H9 (cell line): ENCODE measurements around the gene PRKAG2. TPM values are rescaled to one million over a fixed set of nuclear protein-coding genes. Genes with fewer than 3 reads are reported as not detected.

Source experiments
- DNase-seq: peaks from one replicate; pipeline ENCODE4 v3.0.0-alpha.2; 2017
- H2AFZ ChIP-seq: one replicate; pipeline ENCODE4 v1.6.1; 2013; ENCODE audit warnings: mild to moderate bottlenecking, low read length, control low read depth, moderate library complexity
- H2AK5ac ChIP-seq: 2 replicates; pipeline ENCODE4 v1.6.1; 2013; ENCODE audit warnings: low read length, control low read depth, mixed read lengths; ENCODE audit not compliant: insufficient read length
- H2BK120ac ChIP-seq: one replicate; pipeline ENCODE4 v1.6.1; 2013; ENCODE audit warnings: low read depth, mild to moderate bottlenecking, low read length, control low read depth, inconsistent platforms; ENCODE audit not compliant: poor library complexity, severe bottlenecking
- H2BK12ac ChIP-seq: 2 replicates; pipeline ENCODE4 v1.6.1; 2013; ENCODE audit warnings: low read length, control low read depth, mixed read lengths, low read depth; ENCODE audit not compliant: insufficient read length
- H2BK15ac ChIP-seq: 2 replicates; pipeline ENCODE4 v1.6.1; 2013; ENCODE audit warnings: low read depth, low read length, control low read depth
- H2BK20ac ChIP-seq: one replicate; pipeline ENCODE4 v1.6.1; 2013; ENCODE audit warnings: low read depth, mild to moderate bottlenecking, low read length, control low read depth, inconsistent platforms; ENCODE audit not compliant: poor library complexity, severe bottlenecking
- H2BK5ac ChIP-seq: 2 replicates; pipeline ENCODE4 v1.6.1; 2013; ENCODE audit warnings: low read length, control low read depth, mixed read lengths; ENCODE audit not compliant: insufficient read length
- H3K14ac ChIP-seq: 2 replicates; pipeline ENCODE4 v1.6.1; 2013; ENCODE audit warnings: low read length, control low read depth; ENCODE audit not compliant: insufficient read depth
- H3K18ac ChIP-seq: 2 replicates; pipeline ENCODE4 v1.6.1; 2013; ENCODE audit warnings: low read depth, mild to moderate bottlenecking, mixed read lengths, low read length, control low read depth; ENCODE audit not compliant: insufficient read length
- H3K23ac ChIP-seq: 2 replicates; pipeline ENCODE4 v1.6.1; 2013; ENCODE audit warnings: low read length, control low read depth, mixed read lengths, low read depth; ENCODE audit not compliant: insufficient read length
- H3K23me2 ChIP-seq: 2 replicates; pipeline ENCODE4 v1.6.1; 2013; ENCODE audit warnings: low read depth, mild to moderate bottlenecking, mixed read lengths, low read length, control low read depth; ENCODE audit not compliant: insufficient read length, poor library complexity, severe bottlenecking
- H3K27ac ChIP-seq: 2 replicates; pipeline ENCODE4 v1.5.1; 2013; ENCODE audit warnings: low read length, control low read depth, mixed read lengths, low read depth; ENCODE audit not compliant: insufficient read length
- H3K27me3 ChIP-seq: 2 replicates; pipeline ENCODE4 v1.6.1; 2013; ENCODE audit warnings: low read length, control low read depth, inconsistent platforms; ENCODE audit not compliant: insufficient read depth
- H3K4ac ChIP-seq: 2 replicates; pipeline ENCODE4 v1.6.1; 2013; ENCODE audit warnings: low read depth, mild to moderate bottlenecking, control low read depth, inconsistent platforms, low read length, moderate library complexity
- H3K4me1 ChIP-seq: 2 replicates; pipeline ENCODE4 v1.6.1; 2013; ENCODE audit warnings: low read length, control low read depth, inconsistent platforms; ENCODE audit not compliant: insufficient read depth
- H3K4me2 ChIP-seq: 2 replicates; pipeline ENCODE4 v1.6.1; 2013; ENCODE audit warnings: low read length, control low read depth, mixed read lengths; ENCODE audit not compliant: insufficient read length, insufficient read depth
- H3K56ac ChIP-seq: 2 replicates; pipeline ENCODE4 v1.6.1; 2013; ENCODE audit warnings: low read depth, mild to moderate bottlenecking, mixed read lengths, low read length, control low read depth; ENCODE audit not compliant: insufficient read length
- H3K79me1 ChIP-seq: 2 replicates; pipeline ENCODE4 v1.6.1; 2013; ENCODE audit warnings: low read depth, mild to moderate bottlenecking, moderate library complexity, low read length, control low read depth, inconsistent platforms; ENCODE audit not compliant: insufficient read depth, poor library complexity, severe bottlenecking
- H3K79me2 ChIP-seq: 2 replicates; pipeline ENCODE4 v1.6.1; 2013; ENCODE audit warnings: low read length, control low read depth, inconsistent platforms; ENCODE audit not compliant: insufficient read depth
- H3K9ac ChIP-seq: 2 replicates; pipeline ENCODE4 v1.6.1; 2013; ENCODE audit warnings: low read length, control low read depth, mixed read lengths; ENCODE audit not compliant: insufficient read length; ENCODE audit errors: extremely low read depth
- H3K9me3 ChIP-seq: one replicate; pipeline ENCODE4 v1.6.1; 2013; ENCODE audit warnings: low read depth, low read length, inconsistent platforms; ENCODE audit not compliant: control insufficient read depth
- H3T11ph ChIP-seq: one replicate; pipeline ENCODE4 v1.6.1; 2013; ENCODE audit warnings: mild to moderate bottlenecking, low read length, control low read depth, inconsistent platforms
- H4K20me1 ChIP-seq: one replicate; pipeline ENCODE4 v1.6.1; 2013; ENCODE audit not compliant: control insufficient read depth, insufficient read length, insufficient read depth
- H4K5ac ChIP-seq: 2 replicates; pipeline ENCODE4 v1.6.1; 2013; ENCODE audit warnings: low read depth, mild to moderate bottlenecking, mixed read lengths, low read length, control low read depth; ENCODE audit not compliant: insufficient read length
- H4K8ac ChIP-seq: replicated peaks from 2 replicates; pipeline ENCODE4 v1.6.1; 2013; ENCODE audit warnings: low read length, control low read depth, mixed read lengths, low read depth; ENCODE audit not compliant: insufficient read length
- H4K91ac ChIP-seq: 2 replicates; pipeline ENCODE4 v1.6.1; 2013; ENCODE audit warnings: low read depth, mild to moderate bottlenecking, moderate library complexity, mixed read lengths, low read length, control low read depth; ENCODE audit not compliant: insufficient read length
- H3K27ac Mint-ChIP-seq, 3 experiments: 2 replicates in 2 of 3; 3 replicates in 1 of 3; pipeline ENCODE4 v1.8.0; 2020 to 2021; ENCODE audit warnings: mixed read lengths in 3 of 3, mild to moderate bottlenecking in 1 of 3, moderate library complexity in 1 of 3
- H3K27me3 Mint-ChIP-seq: 2 replicates; pipeline ENCODE4 v1.8.0; 2021; ENCODE audit warnings: low read depth, mild to moderate bottlenecking, moderate library complexity, mixed read lengths
- H3K36me3 Mint-ChIP-seq, 3 experiments: 2 replicates in 2 of 3; 3 replicates in 1 of 3; pipeline ENCODE4 v1.8.0; 2020 to 2021; ENCODE audit warnings: low read depth in 3 of 3, mixed read lengths in 3 of 3; ENCODE audit not compliant: insufficient read depth in 1 of 3
- H3K4me1 Mint-ChIP-seq, 2 experiments: 2 replicates each; pipeline ENCODE4 v1.8.0; 2020; ENCODE audit warnings: mixed read lengths in 2 of 2
- H3K4me3 Mint-ChIP-seq, 2 experiments: 2 replicates in 1 of 2; 3 replicates in 1 of 2; pipeline ENCODE4 v1.8.0; 2020 to 2021; ENCODE audit warnings: mild to moderate bottlenecking in 2 of 2, mixed read lengths in 2 of 2, moderate library complexity in 1 of 2
- H3K9me3 Mint-ChIP-seq, 2 experiments: 2 replicates in 1 of 2; 3 replicates in 1 of 2; pipeline ENCODE4 v1.8.0; 2020; ENCODE audit warnings: mild to moderate bottlenecking in 2 of 2, mixed read lengths in 2 of 2, moderate library complexity in 1 of 2
- CTCF ChIP-seq: fragments of 200-600 bp; sonication (generic); conservative IDR thresholded peaks from 3 replicates; pipeline ENCODE4 v1.8.0; 2021; ENCODE audit warnings: antibody characterized with exemption, mild to moderate bottlenecking
- WGBS: extraction: QIAGEN DNeasy Blood & Tissue Kit; methylation state at CpG from one replicate; pipeline ENCODE4 v1.1.7; 2013; ENCODE audit warnings: missing lambda C conversion rate, low lambda C conversion rate, mixed read lengths; ENCODE audit not compliant: insufficient read length; ENCODE audit errors: extremely low coverage; 5-methylcytosine and 5-hydroxymethylcytosine counted together
- total RNA-seq: library from RNA; stranded (reverse); gene quantifications from 2 replicates; pipeline ENCODE4 v1.2.1, GENCODE V29; 2021

The PRKAG2 gene
- total RNA-seq, 1 experiment from 2014 or later: 11.8 TPM

GRCh38 chr7:151571471-151571870 is 305.4 kb downstream of the PRKAG2 start:
- Mint-ChIP-seq H3K9me3 (no peaks in the 10 kb centered on the region), H3K36me3 (no peaks in the 10 kb centered on the region), H3K27ac (no peak overlapping the region), H3K4me3 (no peak overlapping the region), H3K4me1 (peaks cover 9 to 15% of the 10 kb centered on the region in 2 experiments), H3K27me3 (no peaks in the 10 kb centered on the region)
- H3K18ac ChIP-seq: no peak overlapping the region
- H3T11ph ChIP-seq: no peak overlapping the region
- H4K91ac ChIP-seq: no peak overlapping the region
- no peak overlapping the region for H3K4me2 ChIP-seq
- no peak overlapping the region for H3K9ac ChIP-seq
- H3K27ac ChIP-seq: no peak overlapping the region
- H3K4ac ChIP-seq: no peak overlapping the region
- H2AFZ ChIP-seq: no peak overlapping the region
- no peaks in the 10 kb centered on the region for H3K27me3 ChIP-seq
- no peak overlapping the region for H2BK120ac ChIP-seq
- no peak overlapping the region for H2BK12ac ChIP-seq
- H3K79me2 ChIP-seq: no peaks in the 10 kb centered on the region
- H3K4me1 ChIP-seq: 0 out of 2 replicates have a peak, but pooled peaks cover 2% of the 10 kb centered on the region
- no peak for TF ChIP-seq CTCF
- H2BK5ac ChIP-seq: no peak overlapping the region
- no peak for DNase-seq
- no CpG with 5 or more reads among the region's 5 CpGs for WGBS
- no peak overlapping the region for H3K23ac ChIP-seq
- H2BK15ac ChIP-seq: no peak overlapping the region
- H3K79me1 ChIP-seq: no peaks in the 10 kb centered on the region
- H3K23me2 ChIP-seq: no peaks in the 10 kb centered on the region
- H3K9me3 ChIP-seq: no peaks in the 10 kb centered on the region
- no peak overlapping the region for H2AK5ac ChIP-seq
- H4K5ac ChIP-seq: no peak overlapping the region
- no peaks in the 10 kb centered on the region for H4K20me1 ChIP-seq
- no peak overlapping the region for H3K14ac ChIP-seq
- H2BK20ac ChIP-seq: no peak overlapping the region
- H4K8ac ChIP-seq: no peak overlapping the region
- no peak overlapping the region for H3K56ac ChIP-seq
